ENCODE data around the gene DNM1L. TPM values are rescaled to one million over a fixed set of nuclear protein-coding genes. Genes with fewer than 3 reads are reported as not detected.

DNM1L gene
- total and polyA plus RNA-seq, 10 of the 15 experiments (the other 5 are each of a cell fraction or from before 2014, with no cell fraction given) = 23.1 to 201 (median 63.9) TPM

GRCh38 chr12:32666018-32666417, 13.1 kb upstream of the DNM1L start:
- no peaks in the 10 kb centered on the region for H4K20me1 ChIP-seq (ENCODE audit: control insufficient read depth, insufficient read depth)
- in situ Hi-C loops (cut with MboI) = no loop called here
- H3K79me2 ChIP-seq (ENCODE audit: control insufficient read depth, insufficient read depth, low read length) = no peaks in the 10 kb centered on the region
- no peak overlapping the region for H3K9ac ChIP-seq (ENCODE audit: control insufficient read depth, insufficient read depth, low read length)
- H3K4me3 ChIP-seq = no peak overlapping the region
- no peak for TF ChIP-seq SREBF1 (IDR thresholded peaks at IDR 0.05; ENCODE audit: low read length)
- no peak for TF ChIP-seq RCOR1 (conservative IDR thresholded peaks at IDR 0.05; ENCODE audit: low read depth, low read length)
- TF ChIP-seq MTA3 (IDR thresholded peaks at IDR 0.05; ENCODE audit: borderline replicate concordance, low read length) = no peak
- TF ChIP-seq CREB1 (IDR thresholded peaks at IDR 0.05; ENCODE audit: low read depth) = no peak
- TF ChIP-seq USF2 (IDR thresholded peaks at IDR 0.05; ENCODE audit: borderline replicate concordance, low read depth, low read length) = no peak
- TF ChIP-seq ZSCAN29 (IDR thresholded peaks at IDR 0.05) = no peak
- H3K27me3 ChIP-seq (replicated peaks in 1 of 2; ENCODE audit: control insufficient read depth in 2 of 2, insufficient read depth in 2 of 2, low read length in 1 of 2) = no peaks in the 10 kb centered on the region
- H3K4me1 ChIP-seq (ENCODE audit: control insufficient read depth, insufficient read depth, low read length) = no peaks in the 10 kb centered on the region
- no peaks in the 10 kb centered on the region for H3K36me3 ChIP-seq (ENCODE audit: control insufficient read depth in 2 of 2, insufficient read depth in 2 of 2, low read length in 1 of 2)
- no peak overlapping the region for H3K4me2 ChIP-seq (ENCODE audit: control insufficient read depth, insufficient read depth)
- ChIA-PET RAD21 (ENCODE audit: unreplicated experiment) (no interaction called here), CTCF (no interaction called here), SMC1A (ENCODE audit: uncharacterized antibody, unreplicated experiment) (no interaction called here), POLR2A (no interaction called here)
- FAIRE-seq (no peak), DNase-seq (ENCODE audit: low read depth, low spot score) (no peak), ATAC-seq (no peak)
- peaks cover 6% of the 10 kb centered on the region; the same call in 1 of the 3 replicates for H3K9me3 ChIP-seq (replicated peaks; ENCODE audit: control insufficient read depth, insufficient read depth, low read length)
- H2AFZ ChIP-seq (ENCODE audit: control insufficient read depth, low read depth, low read length) = no peak overlapping the region
- BruUV-seq (replicated peaks) = no TSS peak
- intact Hi-C loops (cut with micrococcal nuclease; ENCODE audit: unreplicated experiment) = no loop called here
- 72% methylated on average over 7 of the region's 14 CpGs for WGBS (ENCODE audit: insufficient coverage, insufficient replicate concordance, low lambda C conversion rate, missing lambda C conversion rate)
- H3K27ac ChIP-seq (ENCODE audit: control insufficient read depth, insufficient read depth) = no peak overlapping the region

- Histone ChIP-seq H3K4me2 (ENCODE audit: control insufficient read depth, insufficient read depth) (no peak overlapping the region), H2AFZ (ENCODE audit: control insufficient read depth, low read depth, low read length) (no peak overlapping the region), H3K27me3 (replicated peaks in 1 of 2; ENCODE audit: control insufficient read depth in 2 of 2, insufficient read depth in 2 of 2, low read length in 1 of 2) (no peaks in the 10 kb centered on the region), H3K9ac (ENCODE audit: control insufficient read depth, insufficient read depth, low read length) (no peak overlapping the region), H3K9me3 (replicated peaks; ENCODE audit: control insufficient read depth, insufficient read depth, low read length) (peaks cover 6% of the 10 kb centered on the region; the same call in 1 of the 3 replicates), H3K27ac (ENCODE audit: control insufficient read depth, insufficient read depth) (no peak overlapping the region), H4K20me1 (ENCODE audit: control insufficient read depth, insufficient read depth) (no peaks in the 10 kb centered on the region), H3K4me3 (no peak overlapping the region), H3K36me3 (ENCODE audit: control insufficient read depth in 2 of 2, insufficient read depth in 2 of 2, low read length in 1 of 2) (no peaks in the 10 kb centered on the region), H3K4me1 (ENCODE audit: control insufficient read depth, insufficient read depth, low read length) (peaks cover 3% of the 10 kb centered on the region; the same call in 1 of the 2 replicates), H3K79me2 (ENCODE audit: control insufficient read depth, insufficient read depth, low read length) (no peaks in the 10 kb centered on the region)
- ChIA-PET CTCF (interaction anchor here (1.4 to 4.1 kb wide), 4 partner anchors 9 to 1016 kb away, joined by 4 to 106 read pairs (median 16); no protein-coding TSS in a partner anchor), POLR2A (no interaction called here), SMC1A (ENCODE audit: uncharacterized antibody, unreplicated experiment) (interaction anchor here (6.0 kb wide), 1 partner anchor 217 kb away, joined by 108 read pairs; no protein-coding TSS in a partner anchor), RAD21 (ENCODE audit: unreplicated experiment) (interaction anchor here (1.2 to 4.2 kb wide), 2 partner anchors 214 to 305 kb away, joined by 3 to 73 read pairs; no protein-coding TSS in a partner anchor)
- ATAC-seq (no peak), DNase-seq (ENCODE audit: low read depth, low spot score) (no peak), FAIRE-seq (no peak)
- in situ Hi-C loops (cut with MboI) = no loop called here
- TF ChIP-seq TCF3 (IDR thresholded peaks at IDR 0.05; ENCODE audit: borderline replicate concordance, insufficient read depth, low read depth, low read length) = no peak
- TF ChIP-seq BRCA1 (IDR thresholded peaks at IDR 0.05; ENCODE audit: low read depth, low read length) = no peak
- no peak for TF ChIP-seq MYC (IDR thresholded peaks at IDR 0.05; ENCODE audit: insufficient read depth, insufficient read length, insufficient replicate concordance, low read length, severe bottlenecking)
- no peak for TF ChIP-seq NKRF (conservative IDR thresholded peaks at IDR 0.05)
- no peak for TF ChIP-seq FOS (IDR thresholded peaks at IDR 0.05; ENCODE audit: borderline replicate concordance, extremely low read depth, insufficient read length)
- peak; percentile 30 for TF ChIP-seq KLF5 (IDR thresholded peaks at IDR 0.05; ENCODE audit: partially characterized antibody)
- WGBS (ENCODE audit: insufficient coverage, insufficient replicate concordance, low lambda C conversion rate, missing lambda C conversion rate) = 100% methylated on average over 1 of the region's 1 CpG
- intact Hi-C loops (cut with micrococcal nuclease; ENCODE audit: unreplicated experiment) = no loop called here
- no TSS peak for BruUV-seq (replicated peaks)
These were observed 9.5 kb upstream of the DNM1L start for GRCh38 chr12:32669584-32669983.

Data from GM12878 (cell line).